Esophagus squamous epithelium (tissue), 5 donors: Measurements from ENCODE around the gene ARHGEF25. TPM values are rescaled to one million over a fixed set of nuclear protein-coding genes. Genes with fewer than 3 reads are reported as not detected.
"Not testable (repeated sequence)": the region's sequence is repeated elsewhere in the genome, so short reads cannot be mapped to it uniquely, and the experiment has no call there.

ENCODE experiments used
- DNase-seq: peaks from one replicate; lab custom pipeline; 2025; lab: John Stamatoyannopoulos, UW
- H3K27ac ChIP-seq, 4 donors: fragments of 200-600 bp; sonication (generic); one replicate each; pipeline ENCODE4 v1.5.1; 2016 to 2019; ENCODE audit warnings: mild to moderate bottlenecking in 1 of 4
- H3K27me3 ChIP-seq, 4 donors: fragments of 200-600 bp; sonication (generic); 1 replicate in 3 of 4; 2 replicates in 1 of 4; pipeline versions ENCODE4 v1.5.1 to v1.6.0; 2017 to 2021; ENCODE audit warnings: antibody characterized with exemption in 1 of 4
- H3K36me3 ChIP-seq, 3 donors: fragments of 200-600 bp; sonication (generic); one replicate each; pipeline ENCODE4 v1.5.1; 2016 to 2019
- H3K4me1 ChIP-seq, 3 donors: fragments of 200-600 bp; sonication (generic); one replicate each; pipeline ENCODE4 v1.5.1; 2017 to 2019
- H3K4me3 ChIP-seq, 4 donors: fragments of 200-600 bp; sonication (generic); 1 replicate in 3 of 4; 2 replicates in 1 of 4; pipeline ENCODE4 v1.5.1; 2016 to 2019; ENCODE audit warnings: mild to moderate bottlenecking in 2 of 4, moderate library complexity in 1 of 4
- H3K9me3 ChIP-seq, 3 donors: fragments of 200-600 bp; sonication (generic); one replicate each; pipeline ENCODE4 v1.5.1; 2016 to 2019
- CTCF ChIP-seq, 6 experiments: fragments of 450-650 bp in 4 of 6; fragments of 200-600 bp in 2 of 6; sonication (generic) in 2 of 6; IDR thresholded peaks; one replicate each; pipeline ENCODE4 v1.5.1; 2016 to 2019; ENCODE audit warnings: antibody characterized with exemption in 6 of 6, mild to moderate bottlenecking in 4 of 6, moderate library complexity in 4 of 6
- POLR2A ChIP-seq, 4 donors: fragments of 450-650 bp; IDR thresholded peaks; one replicate each; pipeline ENCODE4 v1.6.1; 2017; ENCODE audit warnings: antibody characterized with exemption in 4 of 4, mild to moderate bottlenecking in 4 of 4, moderate library complexity in 3 of 4
- WGBS, 2 donors: methylation state at CpG; one replicate each; pipeline ENCODE4 v1.1.5; 2018; 5-methylcytosine and 5-hydroxymethylcytosine counted together
- intact Hi-C: fragments of 100-400 bp; cut with DNase I; formaldehyde crosslinking; loops from one replicate; pipeline ENCODE4 v1.15.0; 2022
- total RNA-seq, 4 donors: library from RNA; depleted of rRNA; stranded (reverse); fragments of >200 nt; gene quantifications; one replicate each; pipeline ENCODE4 v1.1.0, GENCODE V29; 2016
- donor health status: DM: yes; HTN: yes; CAD: no.

ARHGEF25 gene
- total RNA-seq, 4 donors from 2014 or later: 0.76 to 27.7 (median 6.2) TPM

GRCh38 chr12:57640175-57641042, 29.2 kb downstream of the ARHGEF25 start:
- H3K36me3 ChIP-seq: no peaks in the 10 kb centered on the region
- intact Hi-C loops: no loop called here
- no peak overlapping the region for H3K4me3 ChIP-seq
- TF ChIP-seq CTCF (IDR thresholded peaks at IDR 0.05) (no peak), POLR2A (IDR thresholded peaks at IDR 0.05) (no peak)
- 50 to 58% methylated on average over 7 of the region's 7 CpGs for WGBS, 2 donors
- H3K9me3 ChIP-seq: peaks cover 0 to 5% (median 0%) of the 10 kb centered on the region in 3 donors
- H3K27ac ChIP-seq: no peak overlapping the region
- peaks cover 0 to 77% (median 0%) of the 10 kb centered on the region in 4 donors for H3K27me3 ChIP-seq
- H3K4me1 ChIP-seq: no peaks in the 10 kb centered on the region
- DNase-seq: no peak

- intact Hi-C loops: no loop called here
- TF ChIP-seq POLR2A (IDR thresholded peaks at IDR 0.05): no peak
- TF ChIP-seq CTCF (IDR thresholded peaks at IDR 0.05): no peak
- 40 to 49% methylated on average over 5 of the region's 5 CpGs for WGBS, 2 donors
- peaks cover 0 to 16% (median 6%) of the 10 kb centered on the region in 3 donors for H3K9me3 ChIP-seq
- H3K27me3 ChIP-seq: peaks cover 0 to 62% (median 0%) of the 10 kb centered on the region in 4 donors
- H3K4me1 ChIP-seq: no peaks in the 10 kb centered on the region
- H3K4me3 ChIP-seq: no peak overlapping the region
- no peaks in the 10 kb centered on the region for H3K36me3 ChIP-seq
- no peak for DNase-seq
- no peak overlapping the region for H3K27ac ChIP-seq
Measured at GRCh38 chr12:57641699-57642442, 30.6 kb downstream of the ARHGEF25 start.

DNA sequence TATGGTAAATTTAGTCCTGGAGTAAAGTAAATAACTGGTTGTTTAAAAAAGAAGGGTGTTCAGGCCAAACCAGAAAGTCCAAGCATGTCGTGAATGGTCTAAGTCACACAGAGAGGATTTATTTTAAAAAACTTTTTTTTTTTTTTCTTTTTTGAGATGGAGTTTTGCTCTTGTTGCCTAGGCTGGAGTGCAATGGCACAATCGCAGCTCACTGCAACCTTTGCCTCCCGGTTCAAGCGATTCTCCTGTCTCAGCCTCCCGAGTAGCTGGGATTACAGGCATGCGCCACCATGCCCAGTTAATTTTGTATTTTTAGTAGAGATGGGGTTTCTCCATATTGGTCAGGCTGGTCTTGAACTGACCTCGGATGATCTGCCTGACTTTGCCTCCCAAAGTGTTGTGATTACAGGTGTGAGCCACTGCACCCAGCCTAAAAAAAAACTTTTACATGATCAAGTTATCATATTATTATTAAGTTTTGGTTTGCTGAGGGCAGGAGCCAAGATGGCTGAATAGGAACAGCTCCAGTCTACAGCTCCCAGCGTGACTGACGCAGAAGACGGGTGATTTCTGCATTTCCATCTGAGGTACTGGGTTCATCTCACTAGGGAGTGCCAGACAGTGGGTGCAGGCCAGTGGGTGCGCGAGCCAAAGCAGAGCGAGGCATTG, 34.9 kb downstream of the ARHGEF25 start:
- H3K27ac ChIP-seq, H3K4me3 ChIP-seq, DNase-seq, H3K36me3 ChIP-seq, H3K4me1 ChIP-seq, intact Hi-C loops: not testable (repeated sequence)
- Histone ChIP-seq H3K27me3 (peaks cover 0 to 28% (median 0%) of the 10 kb centered on the region in 4 donors), H3K9me3 (peaks cover 0 to 16% (median 6%) of the 10 kb centered on the region in 3 donors)
- WGBS, 2 donors: 64 to 70% methylated on average over 7 to 10 of the region's 13 CpGs

GRCh38 chr12:57646659-57647049, 35.4 kb downstream of the ARHGEF25 start:
- H3K4me1 ChIP-seq, H3K27ac ChIP-seq, H3K4me3 ChIP-seq, H3K36me3 ChIP-seq, DNase-seq, intact Hi-C loops: not testable (repeated sequence)
- H3K9me3 ChIP-seq: peaks cover 0 to 16% (median 6%) of the 10 kb centered on the region in 3 donors
- WGBS, 2 donors: no CpG with 5 or more reads among the region's 15 CpGs
- peaks cover 0 to 22% (median 0%) of the 10 kb centered on the region in 4 donors for H3K27me3 ChIP-seq

GRCh38 chr12:57654042-57654441, 42.8 kb downstream of the ARHGEF25 start:
- Histone ChIP-seq H3K27me3 (peaks cover 0 to 9% (median 0%) of the 10 kb centered on the region in 4 donors), H3K36me3 (no peaks in the 10 kb centered on the region), H3K9me3 (no peaks in the 10 kb centered on the region), H3K4me1 (peaks cover 0 to 8% (median 0%) of the 10 kb centered on the region in 3 donors), H3K27ac (no peak overlapping the region), H3K4me3 (no peak overlapping the region)
- 62% methylated on average over 3 of the region's 3 CpGs for WGBS, 2 donors
- intact Hi-C loops: no loop called here
- TF ChIP-seq CTCF (IDR thresholded peaks at IDR 0.05): no peak
- no peak for TF ChIP-seq POLR2A (IDR thresholded peaks at IDR 0.05)
- DNase-seq: no peak
